Activated naive CD4-positive, alpha-beta T cell treated with anti-CD3 and anti-CD28 coated beads, Interleukin-2, amount 50 U/mL, for 72 hours (primary cell): Measurements from ENCODE around the gene SCN8A. TPM values are rescaled to one million over a fixed set of nuclear protein-coding genes. Genes with fewer than 3 reads are reported as not detected.

ENCODE experiments used
- ATAC-seq, 2 donors: fragments of 150-1000 bp; cut with Tn5 transposase; 2 replicates each; pipeline ENCODE4 v1.10.0; 2021; ENCODE audit warnings: mild to moderate bottlenecking in 2 of 2, moderate library complexity in 2 of 2
- DNase-seq, 2 donors: peaks; one replicate each; pipeline ENCODE4 v3.0.0; 2021 to 2022; ENCODE audit warnings: low spot score in 2 of 2
- H3K27ac Mint-ChIP-seq, 2 donors: one replicate each; pipeline ENCODE4 v1.8.0; 2022; ENCODE audit warnings: mild to moderate bottlenecking in 2 of 2, mixed read lengths in 2 of 2
- H3K36me3 Mint-ChIP-seq, 2 donors: one replicate each; pipeline ENCODE4 v1.8.0; 2022; ENCODE audit warnings: mixed read lengths in 2 of 2
- H3K9me3 Mint-ChIP-seq, 2 donors: one replicate each; pipeline ENCODE4 v1.8.0; 2022; ENCODE audit warnings: mixed read lengths in 2 of 2
- total RNA-seq, 2 donors: library from RNA; stranded (reverse); gene quantifications; one replicate each; pipeline ENCODE4 v1.2.3, GENCODE V29; 2022

SCN8A gene
- total RNA-seq, 2 donors from 2014 or later, result 0.84 to 1.5 TPM

GRCh38 chr12:51801027-51801426 lies 210.0 kb downstream of the SCN8A start:
- Mint-ChIP-seq H3K27ac (no peak overlapping the region), H3K9me3 (no peaks in the 10 kb centered on the region), H3K36me3 (no peaks in the 10 kb centered on the region)
- DNase-seq (no peak), ATAC-seq (no peak)

- ATAC-seq (no peak), DNase-seq (no peak)
- H3K27ac Mint-ChIP-seq, result no peak overlapping the region
- no peaks in the 10 kb centered on the region for H3K36me3 Mint-ChIP-seq
- no peaks in the 10 kb centered on the region for H3K9me3 Mint-ChIP-seq
These were observed 215.9 kb downstream of the SCN8A start for GRCh38 chr12:51806896-51807295.

GRCh38 chr12:51809193-51809592 lies 218.2 kb downstream of the SCN8A start:
- H3K27ac Mint-ChIP-seq, result no peak overlapping the region
- no peaks in the 10 kb centered on the region for H3K9me3 Mint-ChIP-seq
- DNase-seq (no peak), ATAC-seq (no peak)
- H3K36me3 Mint-ChIP-seq, result no peaks in the 10 kb centered on the region

- ATAC-seq (no peak), DNase-seq (peak in 1 of 2 donors; percentile 46)
- H3K36me3 Mint-ChIP-seq, result no peaks in the 10 kb centered on the region
- no peak overlapping the region for H3K27ac Mint-ChIP-seq
- H3K9me3 Mint-ChIP-seq, result no peaks in the 10 kb centered on the region
These were observed 220.5 kb downstream of the SCN8A start for GRCh38 chr12:51811203-51812202.

GRCh38 chr12:51812871-51813270 lies 221.8 kb downstream of the SCN8A start:
- Mint-ChIP-seq H3K36me3 (no peaks in the 10 kb centered on the region), H3K9me3 (no peaks in the 10 kb centered on the region), H3K27ac (no peak overlapping the region)
- DNase-seq, result no peak
- no peak for ATAC-seq

- Mint-ChIP-seq H3K27ac (no peak overlapping the region), H3K9me3 (no peaks in the 10 kb centered on the region), H3K36me3 (no peaks in the 10 kb centered on the region)
- no peak for DNase-seq
- peak in 1 of 2 donors; percentile 66 for ATAC-seq
These were observed 222.9 kb downstream of the SCN8A start for GRCh38 chr12:51813931-51814310.

- H3K9me3 Mint-ChIP-seq, result no peaks in the 10 kb centered on the region
- DNase-seq, result peak; percentile 74 to 81
- ATAC-seq, result peak; percentile 94 to 95
- no peaks in the 10 kb centered on the region for H3K36me3 Mint-ChIP-seq
- no peak overlapping the region for H3K27ac Mint-ChIP-seq
These were observed 223.5 kb downstream of the SCN8A start for GRCh38 chr12:51814311-51815088.

GRCh38 chr12:51815571-51815970 lies 224.5 kb downstream of the SCN8A start:
- H3K27ac Mint-ChIP-seq, result no peak overlapping the region
- no peaks in the 10 kb centered on the region for H3K36me3 Mint-ChIP-seq
- no peak for ATAC-seq
- no peak for DNase-seq
- no peaks in the 10 kb centered on the region for H3K9me3 Mint-ChIP-seq

- DNase-seq, result no peak
- H3K27ac Mint-ChIP-seq, result no peak overlapping the region
- H3K9me3 Mint-ChIP-seq, result no peaks in the 10 kb centered on the region
- H3K36me3 Mint-ChIP-seq, result no peaks in the 10 kb centered on the region
- no peak for ATAC-seq
These were observed 226.3 kb downstream of the SCN8A start for GRCh38 chr12:51817027-51817953.

GRCh38 chr12:51818086-51818485 lies 227.1 kb downstream of the SCN8A start:
- DNase-seq (no peak), ATAC-seq (no peak)
- no peak overlapping the region for H3K27ac Mint-ChIP-seq

GRCh38 chr12:51818566-51819300 lies 227.7 kb downstream of the SCN8A start:
- no peaks in the 10 kb centered on the region for H3K9me3 Mint-ChIP-seq
- no peak for DNase-seq
- no peak for ATAC-seq
- no peaks in the 10 kb centered on the region for H3K36me3 Mint-ChIP-seq
- no peak overlapping the region for H3K27ac Mint-ChIP-seq

More at GRCh38 chr12:51818086-51818485, 227.1 kb downstream of the SCN8A start:
- Mint-ChIP-seq H3K36me3 (no peaks in the 10 kb centered on the region), H3K9me3 (no peaks in the 10 kb centered on the region)

- Mint-ChIP-seq H3K9me3 (no peaks in the 10 kb centered on the region), H3K36me3 (no peaks in the 10 kb centered on the region), H3K27ac (no peak overlapping the region)
- DNase-seq (no peak), ATAC-seq (no peak)
These were observed 228.9 kb downstream of the SCN8A start for GRCh38 chr12:51819736-51820525.

- Mint-ChIP-seq H3K9me3 (no peaks in the 10 kb centered on the region), H3K36me3 (no peaks in the 10 kb centered on the region), H3K27ac (no peak overlapping the region)
- DNase-seq, result peak; percentile 79 to 81
- peak; percentile 85 to 88 for ATAC-seq
These were observed 229.8 kb downstream of the SCN8A start for GRCh38 chr12:51820526-51821439.
